SK-N-SH (cell line): ENCODE data around the gene CYLD. TPM values are rescaled to one million over a fixed set of nuclear protein-coding genes. Genes with fewer than 3 reads are reported as not detected.

Experiments
- CTCF ChIA-PET: fragments of 300-600, 350-600 bp; formaldehyde crosslinking; extraction: SDS; loops from one replicate; lab custom pipeline; 2021; lab: Yijun Ruan, JAX
- POLR2A ChIA-PET: fragments of 350-600 bp; sonication (Branson Sonifier 250); formaldehyde crosslinking; extraction: SDS; loops from one replicate; lab custom pipeline; 2020; ENCODE audit warnings: antibody characterized with exemption, inconsistent platforms; lab: Yijun Ruan, JAX
- DNase-seq: peaks from one replicate; pipeline ENCODE4 v3.0.0; 2012
- H2AFZ ChIP-seq: fragments of 200-600 bp; sonication (generic); 2 replicates; pipeline ENCODE4 v1.8.1; 2016; ENCODE audit warnings: antibody characterized with exemption, mild to moderate bottlenecking, low read depth
- H3F3A ChIP-seq: fragments of 200-600 bp; sonication (generic); replicated peaks from 2 replicates; pipeline ENCODE3; 2016; ENCODE audit warnings: antibody characterized with exemption, mild to moderate bottlenecking; ENCODE audit not compliant: insufficient read depth
- H3K27ac ChIP-seq, 2 experiments: fragments of 200-500 bp in 1 of 2; fragments of 200-600 bp in 1 of 2; sonication (Bioruptor generic) in 1 of 2; sonication (generic), shearing (Covaris generic) in 1 of 2; 2 replicates each; pipeline versions ENCODE4 v1.5.1 to v1.6.1; 2014 to 2016; ENCODE audit warnings: low read depth in 2 of 2, inconsistent platforms in 1 of 2, low read length in 1 of 2, mild to moderate bottlenecking in 1 of 2, mixed read lengths in 1 of 2
- H3K27me3 ChIP-seq: fragments of 200-600 bp; sonication (generic), shearing (Covaris generic); 2 replicates; pipeline ENCODE4 v1.6.1; 2016; ENCODE audit warnings: mixed run types; ENCODE audit not compliant: insufficient read depth
- H3K36me3 ChIP-seq, 2 experiments: fragments of 200-500 bp in 1 of 2; fragments of 200-600 bp in 1 of 2; sonication (Bioruptor generic) in 1 of 2; sonication (generic) in 1 of 2; replicated peaks in 1 of 2; 2 replicates each; pipeline versions ENCODE3 to v1.5.1; 2014 to 2016; ENCODE audit warnings: low read length in 1 of 2, mild to moderate bottlenecking in 1 of 2; ENCODE audit not compliant: insufficient read depth in 2 of 2, control insufficient read depth in 1 of 2
- H3K4me1 ChIP-seq, 2 experiments: fragments of 200-500 bp in 1 of 2; fragments of 200-600 bp in 1 of 2; sonication (Bioruptor generic) in 1 of 2; sonication (generic), shearing (Covaris generic) in 1 of 2; 2 replicates each; pipeline versions ENCODE4 v1.5.1 to v1.6.1; 2014 to 2016; ENCODE audit warnings: low read depth in 1 of 2, low read length in 1 of 2, mixed run types in 1 of 2; ENCODE audit not compliant: insufficient read depth in 2 of 2, control insufficient read depth in 1 of 2
- H3K4me2 ChIP-seq: fragments of 200-600 bp; sonication (generic), shearing (Covaris generic); 2 replicates; pipeline ENCODE4 v1.6.1; 2017; ENCODE audit warnings: mixed run types
- H3K4me3 ChIP-seq, 2 experiments: fragments of 200-500 bp in 1 of 2; fragments of 200-600 bp in 1 of 2; sonication (Bioruptor generic) in 1 of 2; sonication (generic), shearing (Covaris generic) in 1 of 2; 2 replicates each; pipeline versions ENCODE4 v1.5.1 to v1.8.1; 2014 to 2016; ENCODE audit warnings: low read depth in 2 of 2, inconsistent platforms in 1 of 2, low read length in 1 of 2, mild to moderate bottlenecking in 1 of 2, mixed read lengths in 1 of 2, moderate library complexity in 1 of 2
- H3K79me2 ChIP-seq: fragments of 200-600 bp; sonication (generic); 2 replicates; pipeline ENCODE4 v1.8.1; 2017; ENCODE audit warnings: mild to moderate bottlenecking; ENCODE audit not compliant: insufficient read depth
- H3K9ac ChIP-seq: fragments of 200-600 bp; sonication (generic); 2 replicates; pipeline ENCODE4 v1.6.1; 2017; ENCODE audit warnings: mixed run types
- H3K9me2 ChIP-seq: fragments of 200-600 bp; sonication (generic); 2 replicates; pipeline ENCODE4 v1.6.1; 2017; ENCODE audit warnings: mixed run types
- H3K9me3 ChIP-seq: fragments of 200-600 bp; sonication (generic); 2 replicates; pipeline ENCODE4 v1.6.1; 2017; ENCODE audit warnings: mixed run types, mild to moderate bottlenecking, moderate library complexity
- H4K20me1 ChIP-seq: fragments of 200-600 bp; sonication (generic); 2 replicates; pipeline ENCODE4 v1.6.1; 2017; ENCODE audit warnings: mild to moderate bottlenecking, mixed run types; ENCODE audit not compliant: insufficient read depth
- CHD2 ChIP-seq: fragments of 150-350 bp; IDR thresholded peaks from 2 replicates; pipeline ENCODE4 v1.6.1; 2018; ENCODE audit warnings: low read length; ENCODE audit not compliant: partially characterized antibody
- ELF1 ChIP-seq: IDR thresholded peaks from 2 replicates; pipeline ENCODE4 v1.4.0; 2012
- FOSL2 ChIP-seq: IDR thresholded peaks from 2 replicates; pipeline ENCODE4 v1.4.0; 2012; ENCODE audit warnings: low read depth, mild to moderate bottlenecking, moderate library complexity, borderline replicate concordance
- FOXJ3 ChIP-seq: sonication (generic); formaldehyde crosslinking; IDR thresholded peaks from 2 replicates; pipeline ENCODE4 v1.5.1; 2020; ENCODE audit warnings: mild to moderate bottlenecking, missing genetic modification reagents
- IRF3 ChIP-seq: fragments of 150-350 bp; IDR thresholded peaks from 2 replicates; pipeline ENCODE4 v1.6.1; 2016; ENCODE audit warnings: mild to moderate bottlenecking, low read depth, low read length
- RCOR1 ChIP-seq: fragments of 150-350 bp; IDR thresholded peaks from 2 replicates; pipeline ENCODE4 v1.6.1; 2017; ENCODE audit warnings: antibody characterized with exemption, low read length
- REST ChIP-seq: IDR thresholded peaks from 2 replicates; pipeline ENCODE4 v1.6.1; 2012; ENCODE audit warnings: mild to moderate bottlenecking, low read depth, low read length, moderate library complexity
- RFX5 ChIP-seq: IDR thresholded peaks from 2 replicates; pipeline ENCODE4 v1.6.1; 2012; ENCODE audit warnings: mild to moderate bottlenecking, improper control_type of control experiment, low read length
- TAF1 ChIP-seq: IDR thresholded peaks from 2 replicates; pipeline ENCODE4 v1.6.1; 2012; ENCODE audit warnings: low read depth, mild to moderate bottlenecking, low read length, moderate library complexity, borderline replicate concordance
- TEAD4 ChIP-seq: IDR thresholded peaks from 2 replicates; pipeline ENCODE4 v1.4.0; 2012; ENCODE audit warnings: mild to moderate bottlenecking, borderline replicate concordance; ENCODE audit not compliant: insufficient read depth
- YY1 ChIP-seq: IDR thresholded peaks from 2 replicates; pipeline ENCODE4 v1.4.0; 2012; ENCODE audit warnings: low read depth, mild to moderate bottlenecking
- WGBS: methylation state at CpG from one replicate; pipeline ENCODE4 v1.1.6; 2017; ENCODE audit warnings: low lambda C conversion rate; 5-methylcytosine and 5-hydroxymethylcytosine counted together
- polyA plus RNA-seq, 3 experiments: library from polyadenylated mRNA; depleted of rRNA; stranded (reverse); fragments of >200 nt; gene quantifications; 2 replicates each; pipeline ENCODE4 v1.2.3, GENCODE V29; 2012

Gene CYLD
- polyA plus RNA-seq, 1 of the 3 experiments (the other 2 are of a cell fraction) = 6.5 TPM

- POLR2A ChIA-PET = no interaction called here
Observed at GRCh38 chr16:50837324-50837723, 95.4 kb downstream of the CYLD start.

GRCh38 chr16:50838165-50838564, 96.3 kb downstream of the CYLD start:
- ChIA-PET POLR2A (no interaction called here), CTCF (interaction anchor here (4.4 kb wide), 1 partner anchor 32 kb away, joined by 27 read pairs; no protein-coding TSS in a partner anchor)
- Histone ChIP-seq H3K4me3 (no peak overlapping the region), H3K4me2 (no peak overlapping the region), H3K27me3 (no peaks in the 10 kb centered on the region), H3K27ac (no peak overlapping the region), H3K4me1 (no peaks in the 10 kb centered on the region), H4K20me1 (no peaks in the 10 kb centered on the region), H3F3A (no peaks in the 10 kb centered on the region), H3K9me3 (no peaks in the 10 kb centered on the region), H3K36me3 (no peaks in the 10 kb centered on the region), H3K9ac (no peak overlapping the region), H3K79me2 (no peaks in the 10 kb centered on the region), H3K9me2 (no peaks in the 10 kb centered on the region), H2AFZ (no peak overlapping the region)
- no peak for DNase-seq
- no peak for TF ChIP-seq REST
- no peak for TF ChIP-seq YY1
- TF ChIP-seq RFX5 = no peak
- TF ChIP-seq TEAD4 = no peak
- no peak for TF ChIP-seq TAF1
- 28% methylated on average over 2 of the region's 2 CpGs for WGBS

More at GRCh38 chr16:50837324-50837723, 95.4 kb downstream of the CYLD start:
- Histone ChIP-seq H2AFZ (no peak overlapping the region), H3K9ac (no peak overlapping the region), H3K27me3 (no peaks in the 10 kb centered on the region), H3K36me3 (no peaks in the 10 kb centered on the region), H3K4me2 (no peak overlapping the region), H4K20me1 (no peaks in the 10 kb centered on the region), H3K79me2 (no peaks in the 10 kb centered on the region), H3K4me1 (no peaks in the 10 kb centered on the region), H3K9me3 (no peaks in the 10 kb centered on the region), H3K4me3 (no peak overlapping the region), H3K9me2 (no peaks in the 10 kb centered on the region), H3K27ac (no peak overlapping the region), H3F3A (no peaks in the 10 kb centered on the region)
- DNase-seq = no peak
- WGBS = 9% methylated on average over 2 of the region's 2 CpGs
- no peak for TF ChIP-seq IRF3
- no peak for TF ChIP-seq FOSL2
- TF ChIP-seq FOXJ3 (CRISPR knock-in tag) = no peak
- no peak for TF ChIP-seq ELF1
- TF ChIP-seq CHD2 = no peak
- no peak for TF ChIP-seq TEAD4
- no peak for TF ChIP-seq RCOR1
- CTCF ChIA-PET = interaction anchor here (4.4 kb wide), 1 partner anchor 31 kb away, joined by 27 read pairs; no protein-coding TSS in a partner anchor
